Mesenchymal stem cell (in vitro differentiated cells and primary cell): ENCODE measurements around the gene IFNW1.
"Not testable (repeated sequence)": the region's sequence is repeated elsewhere in the genome, so short reads cannot be mapped to it uniquely, and the experiment has no call there.

Experiments used
- DNase-seq: peaks from one replicate; pipeline ENCODE4 v3.0.0-alpha.2; 2013
- H2AFZ ChIP-seq: one replicate; pipeline ENCODE4 v1.6.1; 2013; ENCODE audit warnings: low read depth, mild to moderate bottlenecking, control low read depth, inconsistent platforms, low read length, moderate library complexity
- H2AK5ac ChIP-seq: 2 replicates; pipeline ENCODE4 v1.6.1; 2013; ENCODE audit warnings: low read length, moderate library complexity, mild to moderate bottlenecking, inconsistent platforms; ENCODE audit not compliant: severe bottlenecking
- H2BK120ac ChIP-seq: one replicate; pipeline ENCODE4 v1.6.1; 2013; ENCODE audit warnings: low read depth, mild to moderate bottlenecking, inconsistent platforms, low read length, moderate library complexity
- H2BK12ac ChIP-seq, 2 experiments: one replicate each; pipeline ENCODE4 v1.6.1; 2013; ENCODE audit warnings: inconsistent platforms in 2 of 2, low read length in 2 of 2, mild to moderate bottlenecking in 2 of 2, moderate library complexity in 2 of 2, control low read depth in 1 of 2
- H2BK15ac ChIP-seq: one replicate; pipeline ENCODE4 v1.6.1; 2013; ENCODE audit warnings: mild to moderate bottlenecking, low read depth, inconsistent platforms; ENCODE audit not compliant: poor library complexity, severe bottlenecking
- H2BK5ac ChIP-seq: 2 replicates; pipeline ENCODE4 v1.6.1; 2013; ENCODE audit warnings: low read depth, mild to moderate bottlenecking, low read length, control low read depth, inconsistent platforms; ENCODE audit not compliant: poor library complexity, severe bottlenecking
- H3K14ac ChIP-seq, 2 experiments: one replicate each; pipeline ENCODE4 v1.6.1; 2013; ENCODE audit warnings: inconsistent platforms in 2 of 2, low read length in 2 of 2, control low read depth in 1 of 2, mild to moderate bottlenecking in 1 of 2, moderate library complexity in 1 of 2
- H3K18ac ChIP-seq, 2 experiments: one replicate each; pipeline ENCODE4 v1.6.1; 2013; ENCODE audit warnings: inconsistent platforms in 2 of 2, low read length in 2 of 2, control low read depth in 1 of 2, low read depth in 1 of 2, mild to moderate bottlenecking in 1 of 2
- H3K23ac ChIP-seq, 2 experiments: one replicate each; pipeline ENCODE4 v1.6.1; 2013; ENCODE audit warnings: inconsistent platforms in 2 of 2, low read length in 2 of 2, mild to moderate bottlenecking in 2 of 2, moderate library complexity in 2 of 2, control low read depth in 1 of 2
- H3K27ac ChIP-seq: 2 replicates; pipeline ENCODE4 v1.5.1; 2013; ENCODE audit warnings: mild to moderate bottlenecking, moderate library complexity, low read length, control low read depth, inconsistent platforms; ENCODE audit not compliant: poor library complexity, severe bottlenecking
- H3K27me3 ChIP-seq, 2 experiments: 2 replicates each; pipeline versions ENCODE4 v1.6.1 to v1.7.0; 2013; ENCODE audit warnings: low read length in 2 of 2, mild to moderate bottlenecking in 2 of 2, moderate library complexity in 2 of 2, control low read depth in 1 of 2, inconsistent platforms in 1 of 2; ENCODE audit not compliant: control insufficient read depth in 1 of 2, insufficient read depth in 1 of 2
- H3K36me3 ChIP-seq, 2 experiments: 2 replicates each; pipeline versions ENCODE4 v1.6.1 to v1.7.0; 2013; ENCODE audit warnings: low read length in 2 of 2, control low read depth in 1 of 2, inconsistent platforms in 1 of 2, low read depth in 1 of 2, mild to moderate bottlenecking in 1 of 2; ENCODE audit not compliant: insufficient read depth in 2 of 2, control insufficient read depth in 1 of 2
- H3K4ac ChIP-seq, 2 experiments: one replicate each; pipeline ENCODE4 v1.6.1; 2013; ENCODE audit warnings: inconsistent platforms in 2 of 2, low read length in 2 of 2, mild to moderate bottlenecking in 2 of 2, moderate library complexity in 2 of 2, control low read depth in 1 of 2, low read depth in 1 of 2
- H3K4me1 ChIP-seq: 2 replicates; pipeline ENCODE4 v1.6.1; 2013; ENCODE audit warnings: low read depth, low read length, control low read depth; ENCODE audit not compliant: control insufficient read depth, insufficient read depth
- H3K4me2 ChIP-seq: 2 replicates; pipeline ENCODE4 v1.6.1; 2013; ENCODE audit warnings: low read length, mild to moderate bottlenecking, inconsistent platforms; ENCODE audit not compliant: poor library complexity, severe bottlenecking
- H3K4me3 ChIP-seq, 2 experiments: 2 replicates each; pipeline versions ENCODE4 v1.5.1 to v1.7.0; 2013; ENCODE audit warnings: low read length in 2 of 2, mild to moderate bottlenecking in 2 of 2, control low read depth in 1 of 2, low read depth in 1 of 2; ENCODE audit not compliant: insufficient read depth in 1 of 2
- H3K79me1 ChIP-seq: replicated peaks from 2 replicates; pipeline ENCODE4 v1.6.1; 2013; ENCODE audit warnings: mild to moderate bottlenecking, control low read depth, low read length, inconsistent platforms; ENCODE audit not compliant: poor library complexity, severe bottlenecking
- H3K9ac ChIP-seq: 2 replicates; pipeline ENCODE4 v1.7.0; 2013; ENCODE audit warnings: mild to moderate bottlenecking, low read length, moderate library complexity
- H3K9me3 ChIP-seq: 2 replicates; pipeline ENCODE4 v1.7.0; 2013; ENCODE audit warnings: mild to moderate bottlenecking, low read length; ENCODE audit not compliant: control insufficient read depth
- H4K8ac ChIP-seq: one replicate; pipeline ENCODE4 v1.6.1; 2013; ENCODE audit warnings: inconsistent platforms, mild to moderate bottlenecking, low read length, moderate library complexity
- H4K91ac ChIP-seq: one replicate; pipeline ENCODE4 v1.6.1; 2013; ENCODE audit warnings: mild to moderate bottlenecking, low read length, inconsistent platforms
- WGBS: methylation state at CpG from one replicate; pipeline ENCODE4 v1.1.7; 2013; ENCODE audit warnings: mixed read lengths; 5-methylcytosine and 5-hydroxymethylcytosine counted together

The IFNW1 gene

DNA sequence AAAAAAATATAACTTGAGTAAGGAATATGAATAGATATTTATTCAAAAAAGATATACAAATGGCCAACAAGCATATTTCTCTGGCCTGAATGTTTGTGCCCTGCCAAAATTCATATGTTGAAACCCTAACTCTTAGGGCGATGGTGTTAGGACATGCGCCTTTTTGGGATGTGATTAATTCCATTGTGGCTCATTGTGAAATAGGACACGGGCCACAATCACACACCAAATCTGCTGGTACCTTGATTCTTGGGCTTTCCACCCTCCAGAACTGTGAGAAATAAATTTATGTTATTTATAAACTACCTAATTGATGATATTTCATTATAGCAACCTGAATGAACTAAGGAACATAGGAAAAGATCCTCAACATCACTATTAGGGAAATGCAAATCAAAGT is 30.5 kb upstream of the IFNW1 start:
- no peak overlapping the region for H3K27ac ChIP-seq
- H2AFZ ChIP-seq, result no peak overlapping the region
- WGBS, result 100% methylated on average over 2 of the region's 3 CpGs
- no peak overlapping the region for H3K4me3 ChIP-seq
- no peak overlapping the region for H3K18ac ChIP-seq
- no peak overlapping the region for H3K4ac ChIP-seq
- H3K14ac ChIP-seq, result no peak overlapping the region
- no peak overlapping the region for H2BK12ac ChIP-seq
- H3K9ac ChIP-seq, result no peak overlapping the region
- no peaks in the 10 kb centered on the region for H3K36me3 ChIP-seq
- no peak overlapping the region for H4K91ac ChIP-seq
- no peak overlapping the region for H2BK15ac ChIP-seq
- DNase-seq, result no peak
- H2AK5ac ChIP-seq, result no peak overlapping the region
- no peak overlapping the region for H4K8ac ChIP-seq
- no peak overlapping the region for H2BK120ac ChIP-seq
- H3K4me1 ChIP-seq, result no peaks in the 10 kb centered on the region
- peaks cover 0 to under 1% of the 10 kb centered on the region in 2 experiments for H3K27me3 ChIP-seq
- no peak overlapping the region for H3K23ac ChIP-seq
- H3K4me2 ChIP-seq, result no peak overlapping the region
- no peaks in the 10 kb centered on the region for H3K9me3 ChIP-seq
- no peaks in the 10 kb centered on the region for H3K79me1 ChIP-seq
- H2BK5ac ChIP-seq, result no peak overlapping the region

DNA sequence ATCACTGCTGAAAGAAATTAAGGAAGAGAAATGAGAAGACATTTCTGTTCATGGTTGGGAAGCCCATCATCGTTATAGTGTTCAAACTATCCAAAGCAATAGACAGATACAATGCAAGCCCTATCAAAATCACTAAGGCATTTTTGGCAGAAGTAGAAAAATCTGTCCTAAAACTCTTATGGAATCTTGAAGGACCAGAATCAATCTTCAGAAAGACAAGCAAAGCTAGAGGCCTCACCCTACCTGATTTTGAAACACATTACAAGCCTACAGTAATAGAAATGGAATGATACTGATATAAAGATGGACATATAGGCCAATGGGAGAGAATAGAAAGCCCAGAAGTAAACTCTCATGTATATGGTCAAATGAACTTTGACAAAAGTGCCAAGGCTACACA is 29.7 kb upstream of the IFNW1 start:
- no peaks in the 10 kb centered on the region for H3K9me3 ChIP-seq
- H3K79me1 ChIP-seq, result no peaks in the 10 kb centered on the region
- no peak overlapping the region for H2AFZ ChIP-seq
- H2BK5ac ChIP-seq, result no peak overlapping the region
- no peak overlapping the region for H3K4ac ChIP-seq
- no peaks in the 10 kb centered on the region for H3K27me3 ChIP-seq
- no peak overlapping the region for H3K4me2 ChIP-seq
- H3K27ac ChIP-seq, result no peak overlapping the region
- H3K36me3 ChIP-seq, result no peaks in the 10 kb centered on the region
- H2BK120ac ChIP-seq, result no peak overlapping the region
- DNase-seq, result no peak
- no peak overlapping the region for H3K9ac ChIP-seq
- H2AK5ac ChIP-seq, result no peak overlapping the region
- no peak overlapping the region for H3K18ac ChIP-seq
- H4K91ac ChIP-seq, result no peak overlapping the region
- no peak overlapping the region for H2BK12ac ChIP-seq
- no peak overlapping the region for H3K14ac ChIP-seq
- no peak overlapping the region for H2BK15ac ChIP-seq
- no peak overlapping the region for H3K23ac ChIP-seq
- H3K4me1 ChIP-seq, result no peaks in the 10 kb centered on the region
- H3K4me3 ChIP-seq, result no peak overlapping the region
- H4K8ac ChIP-seq, result no peak overlapping the region
- 67% methylated on average over 1 of the region's 1 CpG for WGBS

GRCh38 chr9:21166560-21166959 is 24.9 kb upstream of the IFNW1 start, which contains the start of gene IFNA21:
TSS of gene IFNA21 (minus strand) at chr9:21166660. CDS start at chr9:21166612, 48 bp downstream.
- not testable (repeated sequence) for DNase-seq, H3K9me3 ChIP-seq, H3K4ac ChIP-seq, H4K91ac ChIP-seq, H2BK120ac ChIP-seq, H3K4me2 ChIP-seq, H3K4me1 ChIP-seq, H3K36me3 ChIP-seq, H3K4me3 ChIP-seq, H4K8ac ChIP-seq, H3K14ac ChIP-seq, H3K27me3 ChIP-seq, H2BK15ac ChIP-seq, H2AK5ac ChIP-seq, H2BK5ac ChIP-seq, H3K18ac ChIP-seq, H3K9ac ChIP-seq, H2BK12ac ChIP-seq, H3K79me1 ChIP-seq, H2AFZ ChIP-seq, H3K27ac ChIP-seq, H3K23ac ChIP-seq
- WGBS, result 100% methylated on average over 1 of the region's 2 CpGs

DNA sequence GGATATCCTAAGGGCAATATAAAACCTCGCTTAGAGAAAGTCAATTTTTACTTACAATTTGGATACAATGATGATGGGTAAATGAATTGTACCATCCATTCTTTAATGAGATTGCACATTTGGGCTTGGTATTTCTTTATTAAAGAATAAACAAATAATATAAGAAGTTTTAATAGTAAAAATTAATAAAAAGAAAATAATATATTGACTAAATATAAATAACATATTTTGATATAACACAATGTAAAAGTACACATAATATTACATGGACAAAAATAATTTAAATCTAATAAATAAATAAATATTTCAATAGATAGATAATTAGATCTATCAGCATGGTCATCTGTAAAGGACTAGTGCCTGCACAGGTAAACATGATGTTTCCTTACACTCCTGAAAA is 23.9 kb upstream of the IFNW1 start:
- Histone ChIP-seq H3K27ac (no peak overlapping the region), H2BK120ac (no peak overlapping the region), H3K9ac (no peak overlapping the region), H3K4me3 (no peak overlapping the region), H2BK12ac (no peak overlapping the region), H3K23ac (no peak overlapping the region), H3K4ac (no peak overlapping the region), H4K8ac (no peak overlapping the region), H2AFZ (no peak overlapping the region), H3K14ac (no peak overlapping the region), H2BK15ac (no peak overlapping the region), H4K91ac (no peak overlapping the region), H3K9me3 (no peaks in the 10 kb centered on the region), H2BK5ac (no peak overlapping the region), H2AK5ac (no peak overlapping the region), H3K4me1 (no peaks in the 10 kb centered on the region), H3K18ac (no peak overlapping the region), H3K4me2 (no peak overlapping the region), H3K36me3 (no peaks in the 10 kb centered on the region), H3K27me3 (no peaks in the 10 kb centered on the region), H3K79me1 (no peaks in the 10 kb centered on the region)
- DNase-seq, result no peak
- WGBS, result 100% methylated on average over 1 of the region's 1 CpG
